WERI-Rb-1 (cell line): ENCODE data around the gene SORCS2.

Experiments used
- DNase-seq: peaks from one replicate; pipeline ENCODE4 v3.0.0-alpha.2; 2020
- H3K27ac ChIP-seq: fragments of 250-450 bp; sonication (Bioruptor Pico); 2 replicates; pipeline ENCODE4 v1.5.1; 2020; ENCODE audit warnings: mild to moderate bottlenecking, moderate library complexity
- H3K27me3 ChIP-seq: fragments of 250-450 bp; sonication (Bioruptor Pico); 2 replicates; pipeline ENCODE4 v1.5.1; 2021; ENCODE audit warnings: mild to moderate bottlenecking, low read depth, moderate library complexity; ENCODE audit not compliant: insufficient read depth, severe bottlenecking
- H3K36me3 ChIP-seq: fragments of 250-450 bp; sonication (Bioruptor Pico); 2 replicates; pipeline ENCODE4 v1.5.1; 2020; ENCODE audit warnings: mild to moderate bottlenecking, moderate library complexity
- H3K4me3 ChIP-seq: 2 replicates; pipeline ENCODE4 v1.5.1; 2011; ENCODE audit warnings: low read depth, mild to moderate bottlenecking, control low read depth, low read length
- H3K9me3 ChIP-seq: fragments of 250-450 bp; sonication (Bioruptor Pico); 2 replicates; pipeline ENCODE4 v1.5.1; 2021; ENCODE audit warnings: mild to moderate bottlenecking, moderate library complexity; ENCODE audit not compliant: severe bottlenecking
- TF ChIP-seq, protein P1 (sequence below): IDR thresholded peaks from 2 replicates; pipeline ENCODE4 v1.5.1; 2011; ENCODE audit warnings: low read depth, mild to moderate bottlenecking, control low read depth, inconsistent platforms, low read length

The SORCS2 gene

DNA sequence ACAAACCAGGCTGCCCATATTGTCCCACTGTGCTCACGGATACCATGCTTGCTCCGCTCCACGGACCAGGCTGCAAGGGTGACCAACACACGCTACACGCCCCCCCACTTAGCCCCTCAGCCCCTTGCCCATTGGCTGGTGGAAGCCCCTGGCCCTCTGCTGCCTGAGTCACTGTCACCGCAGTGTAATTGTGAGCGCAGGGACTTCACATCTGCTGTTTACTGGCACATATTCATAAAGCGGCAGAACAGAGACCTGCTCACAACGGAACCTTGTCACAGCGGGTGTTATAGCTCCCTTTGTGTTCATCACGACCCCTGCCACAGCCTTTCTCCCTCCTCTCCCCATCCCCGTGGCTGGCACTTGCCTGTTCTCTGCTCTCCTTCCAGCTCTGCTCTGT lies 158.7 kb downstream of the SORCS2 start:
- no peaks in the 10 kb centered on the region for H3K27me3 ChIP-seq
- H3K36me3 ChIP-seq = peaks cover 9% of the 10 kb centered on the region; the same call in 1 of the 2 replicates
- no peak for DNase-seq
- H3K4me3 ChIP-seq = no peak overlapping the region
- no peak overlapping the region for H3K27ac ChIP-seq
- TF ChIP-seq, protein P1, sequence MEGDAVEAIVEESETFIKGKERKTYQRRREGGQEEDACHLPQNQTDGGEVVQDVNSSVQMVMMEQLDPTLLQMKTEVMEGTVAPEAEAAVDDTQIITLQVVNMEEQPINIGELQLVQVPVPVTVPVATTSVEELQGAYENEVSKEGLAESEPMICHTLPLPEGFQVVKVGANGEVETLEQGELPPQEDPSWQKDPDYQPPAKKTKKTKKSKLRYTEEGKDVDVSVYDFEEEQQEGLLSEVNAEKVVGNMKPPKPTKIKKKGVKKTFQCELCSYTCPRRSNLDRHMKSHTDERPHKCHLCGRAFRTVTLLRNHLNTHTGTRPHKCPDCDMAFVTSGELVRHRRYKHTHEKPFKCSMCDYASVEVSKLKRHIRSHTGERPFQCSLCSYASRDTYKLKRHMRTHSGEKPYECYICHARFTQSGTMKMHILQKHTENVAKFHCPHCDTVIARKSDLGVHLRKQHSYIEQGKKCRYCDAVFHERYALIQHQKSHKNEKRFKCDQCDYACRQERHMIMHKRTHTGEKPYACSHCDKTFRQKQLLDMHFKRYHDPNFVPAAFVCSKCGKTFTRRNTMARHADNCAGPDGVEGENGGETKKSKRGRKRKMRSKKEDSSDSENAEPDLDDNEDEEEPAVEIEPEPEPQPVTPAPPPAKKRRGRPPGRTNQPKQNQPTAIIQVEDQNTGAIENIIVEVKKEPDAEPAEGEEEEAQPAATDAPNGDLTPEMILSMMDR = no peak
- no peaks in the 10 kb centered on the region for H3K9me3 ChIP-seq

DNA sequence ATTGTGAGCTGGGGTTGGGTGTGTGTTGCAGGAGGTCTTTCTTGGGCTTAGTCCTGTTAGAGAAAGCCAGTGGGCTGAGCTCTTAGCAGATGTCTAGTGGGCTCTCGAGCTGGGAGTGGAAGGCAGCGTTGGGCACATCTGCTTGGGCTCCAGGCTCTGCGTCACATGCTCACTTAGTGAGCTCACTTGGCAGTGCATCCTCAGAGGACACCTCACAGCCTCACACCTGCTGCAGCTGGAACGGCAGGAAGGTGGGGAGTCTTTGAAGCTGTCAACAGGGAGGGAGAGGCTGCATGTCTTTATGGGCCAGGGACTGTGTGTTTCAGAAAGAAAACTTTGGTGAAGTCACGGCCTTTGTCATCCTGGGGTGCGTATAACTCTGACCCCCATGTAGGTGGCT lies 160.1 kb downstream of the SORCS2 start:
- no peak for DNase-seq
- Histone ChIP-seq H3K9me3 (no peaks in the 10 kb centered on the region), H3K27ac (no peak overlapping the region), H3K36me3 (peaks cover 12% of the 10 kb centered on the region), H3K4me3 (no peak overlapping the region), H3K27me3 (no peaks in the 10 kb centered on the region)
- TF ChIP-seq, protein P1 = no peak

DNA sequence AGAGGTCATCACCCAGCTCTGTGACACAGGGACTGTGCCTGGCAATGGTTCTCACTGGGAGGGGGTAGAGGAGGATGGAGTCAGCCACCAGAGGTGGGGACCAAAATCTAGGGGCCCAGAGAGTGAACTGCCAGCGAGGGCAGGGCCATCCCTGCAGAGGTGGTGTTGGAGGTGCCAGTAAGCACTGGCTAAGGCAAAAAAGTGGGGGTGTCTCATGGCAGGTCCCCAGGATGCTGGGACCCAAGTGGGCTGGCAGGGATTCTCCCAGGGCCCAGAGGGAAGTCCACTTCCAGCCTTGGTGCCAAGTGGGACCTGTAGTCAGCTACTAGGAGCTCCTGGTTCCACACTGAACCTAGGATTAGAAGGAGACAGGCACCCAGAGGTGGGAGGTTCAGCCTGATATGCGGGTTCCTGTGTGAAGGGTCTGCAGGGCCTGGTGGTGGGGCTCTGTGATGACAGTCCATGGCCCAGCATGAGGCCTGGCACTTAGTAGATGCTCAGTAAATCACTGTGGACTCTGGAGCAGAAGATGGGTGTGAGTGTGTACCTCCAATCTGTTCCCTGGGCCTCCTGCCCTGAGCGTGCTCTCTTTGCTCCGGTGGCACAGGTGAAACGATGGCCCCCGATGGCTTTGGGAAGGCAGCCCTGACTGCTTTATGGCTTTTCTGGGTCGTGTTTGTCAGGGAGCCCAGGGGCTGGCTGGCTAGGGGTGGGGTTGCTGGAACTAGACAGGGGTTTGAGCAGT lies 160.9 kb downstream of the SORCS2 start:
- H3K4me3 ChIP-seq = no peak overlapping the region
- no peaks in the 10 kb centered on the region for H3K9me3 ChIP-seq
- DNase-seq = no peak
- TF ChIP-seq, protein P1 = no peak
- H3K27ac ChIP-seq = no peak overlapping the region
- H3K27me3 ChIP-seq = no peaks in the 10 kb centered on the region
- H3K36me3 ChIP-seq = peaks cover 12% of the 10 kb centered on the region

DNA sequence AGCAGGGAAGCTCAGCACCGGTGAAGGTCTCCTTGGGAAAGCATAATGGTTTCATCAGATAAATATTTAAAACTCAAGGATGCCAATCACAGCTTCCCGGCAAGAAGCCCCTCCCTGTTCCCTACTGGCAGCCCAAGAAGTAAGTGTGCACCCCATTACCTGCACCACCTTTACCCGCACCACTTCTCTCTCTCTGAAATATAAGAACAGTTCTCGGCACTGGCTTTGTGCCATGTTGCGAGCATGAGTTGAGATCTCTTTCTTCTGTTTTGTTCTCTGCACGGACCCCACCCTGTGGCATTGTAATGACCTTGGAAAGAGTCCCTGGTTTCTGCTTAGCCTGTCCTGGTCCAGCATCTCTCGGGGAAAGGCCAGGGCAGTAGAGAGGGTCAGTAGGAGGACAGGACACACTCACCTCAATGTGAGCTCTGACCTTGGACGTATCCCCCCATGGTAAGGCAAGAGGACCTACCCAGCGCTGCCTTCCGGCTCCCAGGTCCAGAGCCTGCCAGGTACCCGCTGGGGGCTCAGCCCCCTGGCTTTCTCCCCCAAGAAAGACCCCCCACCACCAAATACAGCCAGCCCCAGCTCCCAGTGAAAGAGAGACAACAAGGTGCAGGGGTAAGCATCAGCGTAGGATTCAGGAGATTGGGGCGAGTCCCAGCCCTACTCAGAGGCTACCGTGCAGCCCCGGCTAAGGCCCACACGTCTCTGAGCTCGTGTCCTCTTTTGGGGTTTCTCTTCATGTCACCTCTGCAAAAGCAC lies 161.7 kb downstream of the SORCS2 start:
- TF ChIP-seq, protein P1 = no peak
- H3K9me3 ChIP-seq = no peaks in the 10 kb centered on the region
- H3K36me3 ChIP-seq = peaks cover 12% of the 10 kb centered on the region
- no peak overlapping the region for H3K4me3 ChIP-seq
- DNase-seq = no peak
- H3K27ac ChIP-seq = no peak overlapping the region
- H3K27me3 ChIP-seq = no peaks in the 10 kb centered on the region

DNA sequence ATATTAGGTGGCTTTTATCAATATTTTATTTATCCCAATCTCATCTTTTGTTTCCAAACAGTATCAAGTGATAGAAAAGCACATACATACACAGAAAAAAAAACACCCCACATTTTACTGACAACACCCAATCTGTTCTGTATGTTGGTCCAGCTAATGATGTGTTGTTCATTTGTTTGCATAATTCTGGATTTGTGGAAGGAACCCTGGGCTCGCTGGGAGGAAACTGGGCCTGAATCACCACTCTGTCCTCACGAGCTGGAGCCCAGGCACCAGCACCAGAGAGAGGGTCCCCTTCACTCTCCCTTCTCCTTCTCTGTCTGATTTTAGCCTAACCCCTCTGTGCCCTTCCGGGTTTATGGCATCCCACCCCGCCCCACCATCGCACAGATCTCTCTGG lies 162.6 kb downstream of the SORCS2 start:
- TF ChIP-seq, protein P1 = no peak
- H3K4me3 ChIP-seq = no peak overlapping the region
- H3K27ac ChIP-seq = no peak overlapping the region
- H3K36me3 ChIP-seq = peaks cover 12% of the 10 kb centered on the region
- H3K9me3 ChIP-seq = no peaks in the 10 kb centered on the region
- H3K27me3 ChIP-seq = no peaks in the 10 kb centered on the region
- no peak for DNase-seq
